Tibial nerve (tissue), 3 donors: ENCODE measurements around the gene HMX1.

Source experiments
- POLR2A ChIP-seq, 2 donors: fragments of 450-650 bp; IDR thresholded peaks; one replicate each; pipeline ENCODE4 v1.6.1; 2017; ENCODE audit warnings: antibody characterized with exemption in 2 of 2, mild to moderate bottlenecking in 2 of 2, moderate library complexity in 2 of 2
- TF ChIP-seq, protein P1 (sequence below), 5 experiments: fragments of 200-600 bp in 3 of 5; fragments of 450-650 bp in 2 of 5; sonication (generic) in 3 of 5; IDR thresholded peaks; one replicate each; pipeline ENCODE4 v1.5.1; 2016 to 2019; ENCODE audit warnings: antibody characterized with exemption in 5 of 5, mild to moderate bottlenecking in 3 of 5, moderate library complexity in 2 of 5

DNA sequence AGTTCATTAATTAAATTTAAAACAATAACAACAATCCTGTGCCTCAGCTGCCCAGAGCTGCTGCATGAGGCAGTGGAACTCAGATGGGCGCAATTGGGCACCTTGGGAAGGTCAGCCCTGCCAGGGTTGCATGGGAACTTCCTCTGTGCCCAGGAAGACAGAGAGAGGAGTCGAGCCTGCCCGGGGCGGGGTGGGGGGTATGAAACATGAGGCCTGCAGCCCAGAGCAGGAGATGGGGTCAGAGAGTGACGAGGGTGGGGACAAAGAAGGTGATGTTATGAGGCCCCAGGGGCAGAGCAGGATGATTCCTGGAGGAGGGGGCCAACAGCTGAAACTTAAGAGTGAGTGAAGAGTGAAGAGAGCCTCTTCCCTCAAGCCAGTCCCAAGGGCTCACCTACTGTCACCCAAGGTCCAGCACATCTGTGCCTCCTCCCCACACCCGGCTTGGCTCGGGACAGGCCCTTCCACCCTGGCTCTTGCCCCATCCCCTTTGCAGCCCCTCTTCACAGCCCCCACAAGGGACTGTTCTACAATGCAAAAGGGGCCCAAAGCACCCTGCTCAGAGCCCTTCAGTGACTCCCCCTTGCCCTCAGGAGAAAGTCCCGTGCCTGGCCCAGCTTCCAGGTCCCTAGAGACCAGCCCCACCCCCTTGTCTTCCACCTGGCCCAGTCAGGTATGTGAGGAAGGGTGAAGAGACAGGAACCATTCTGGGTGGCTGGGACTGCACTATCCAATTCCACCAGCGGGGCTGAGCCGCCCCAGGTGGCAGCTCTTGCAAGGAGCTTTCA, 31.4 kb downstream of the HMX1 start:
- TF ChIP-seq, protein P1, sequence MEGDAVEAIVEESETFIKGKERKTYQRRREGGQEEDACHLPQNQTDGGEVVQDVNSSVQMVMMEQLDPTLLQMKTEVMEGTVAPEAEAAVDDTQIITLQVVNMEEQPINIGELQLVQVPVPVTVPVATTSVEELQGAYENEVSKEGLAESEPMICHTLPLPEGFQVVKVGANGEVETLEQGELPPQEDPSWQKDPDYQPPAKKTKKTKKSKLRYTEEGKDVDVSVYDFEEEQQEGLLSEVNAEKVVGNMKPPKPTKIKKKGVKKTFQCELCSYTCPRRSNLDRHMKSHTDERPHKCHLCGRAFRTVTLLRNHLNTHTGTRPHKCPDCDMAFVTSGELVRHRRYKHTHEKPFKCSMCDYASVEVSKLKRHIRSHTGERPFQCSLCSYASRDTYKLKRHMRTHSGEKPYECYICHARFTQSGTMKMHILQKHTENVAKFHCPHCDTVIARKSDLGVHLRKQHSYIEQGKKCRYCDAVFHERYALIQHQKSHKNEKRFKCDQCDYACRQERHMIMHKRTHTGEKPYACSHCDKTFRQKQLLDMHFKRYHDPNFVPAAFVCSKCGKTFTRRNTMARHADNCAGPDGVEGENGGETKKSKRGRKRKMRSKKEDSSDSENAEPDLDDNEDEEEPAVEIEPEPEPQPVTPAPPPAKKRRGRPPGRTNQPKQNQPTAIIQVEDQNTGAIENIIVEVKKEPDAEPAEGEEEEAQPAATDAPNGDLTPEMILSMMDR (IDR thresholded peaks at IDR 0.05): no peak
- no peak for TF ChIP-seq POLR2A (IDR thresholded peaks at IDR 0.05)
